NCI-H2081 treated with DMSO at 0.1 percent for 48 hours (cell line): ENCODE measurements around the gene PIAS1.
"Not testable (repeated sequence)": the region's sequence is repeated elsewhere in the genome, so short reads cannot be mapped to it uniquely, and the experiment has no call there.

Experiments
- DNase-seq: peaks from one replicate; lab custom pipeline; 2025; lab: John Stamatoyannopoulos, UW

The PIAS1 gene

DNA sequence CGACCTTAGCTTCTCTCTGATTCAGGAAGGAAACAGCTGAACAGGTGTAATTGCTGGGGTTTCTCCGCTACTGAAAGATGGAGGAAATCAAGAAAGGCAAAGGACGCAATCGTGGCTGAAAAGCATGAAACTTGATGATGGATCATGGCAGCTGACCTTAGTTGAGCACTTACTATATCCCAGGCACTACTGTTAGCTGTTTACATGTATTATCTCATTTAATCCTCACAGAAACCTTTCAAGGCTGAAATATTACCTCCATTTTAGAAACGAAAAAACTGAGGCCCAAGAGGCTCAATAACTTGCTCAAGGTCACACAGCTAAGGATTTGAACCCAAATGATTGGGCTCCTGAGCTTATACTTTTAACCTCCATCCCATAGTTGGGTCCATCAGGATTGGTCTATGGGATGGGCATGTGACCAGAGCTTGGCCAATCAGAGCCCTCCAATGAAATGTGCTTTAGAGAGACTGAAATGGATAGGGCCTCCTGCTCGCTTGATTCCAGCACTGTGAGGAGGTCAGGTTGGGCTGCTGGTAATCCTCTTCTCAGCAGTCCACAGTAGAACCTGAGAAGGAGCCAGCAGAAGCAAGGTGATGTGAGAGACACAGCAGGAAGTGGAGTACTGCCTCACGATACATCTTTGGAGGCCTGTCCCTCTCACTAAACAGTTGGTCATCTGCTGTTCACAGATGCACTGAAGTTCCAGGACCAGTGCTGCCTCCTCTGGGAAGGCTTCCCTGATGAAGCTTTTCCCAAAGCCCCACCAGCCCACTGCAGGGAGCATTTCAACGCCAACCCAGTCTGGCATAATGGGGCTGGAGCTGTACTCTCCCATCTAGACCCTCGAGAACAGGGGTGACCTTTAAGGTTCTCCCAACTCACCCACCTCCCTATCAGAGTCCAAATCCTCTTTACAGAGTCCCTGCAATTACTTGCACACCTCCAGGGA lies 165.0 kb downstream of the PIAS1 start:
- DNase-seq = no peak

DNA sequence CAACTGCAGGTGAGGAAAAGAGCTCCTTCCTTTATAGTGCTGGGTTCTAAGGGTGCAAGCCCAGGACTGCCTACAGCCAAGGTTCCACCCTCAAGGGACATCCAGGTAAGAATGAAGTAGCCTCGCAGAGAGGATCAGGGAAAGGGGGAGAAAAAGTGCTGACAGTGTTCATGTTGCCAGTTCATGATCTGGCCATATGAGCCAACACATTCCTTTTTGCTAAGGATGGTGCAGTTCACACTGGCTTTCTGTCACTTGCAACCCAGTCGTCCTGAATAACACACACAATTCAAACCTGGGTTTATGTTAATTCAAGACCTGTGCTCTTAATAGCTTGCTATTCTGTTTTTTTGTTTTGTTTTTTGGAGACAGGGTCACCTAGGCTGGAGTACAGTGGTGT lies 166.4 kb downstream of the PIAS1 start:
- DNase-seq = no peak

DNA sequence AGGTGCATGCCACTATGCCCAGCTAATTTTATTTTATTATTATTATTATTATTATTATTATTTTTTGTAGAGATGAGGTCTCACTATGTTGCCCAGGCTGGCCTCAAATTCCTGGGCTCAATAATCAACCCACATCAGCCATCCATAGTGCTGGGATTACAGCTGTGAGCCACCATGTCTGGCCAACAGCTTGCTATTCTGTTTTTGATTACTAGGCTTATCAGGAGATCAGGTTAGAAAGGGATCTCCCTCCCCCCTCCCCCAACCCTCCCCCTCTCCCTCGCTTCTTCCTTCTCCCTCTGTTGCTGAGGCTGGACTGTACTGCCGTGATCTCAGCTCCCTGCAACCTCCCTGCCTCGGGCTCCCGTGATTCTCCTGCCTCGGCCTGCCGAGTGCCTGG lies 166.9 kb downstream of the PIAS1 start:
- DNase-seq = no peak

DNA sequence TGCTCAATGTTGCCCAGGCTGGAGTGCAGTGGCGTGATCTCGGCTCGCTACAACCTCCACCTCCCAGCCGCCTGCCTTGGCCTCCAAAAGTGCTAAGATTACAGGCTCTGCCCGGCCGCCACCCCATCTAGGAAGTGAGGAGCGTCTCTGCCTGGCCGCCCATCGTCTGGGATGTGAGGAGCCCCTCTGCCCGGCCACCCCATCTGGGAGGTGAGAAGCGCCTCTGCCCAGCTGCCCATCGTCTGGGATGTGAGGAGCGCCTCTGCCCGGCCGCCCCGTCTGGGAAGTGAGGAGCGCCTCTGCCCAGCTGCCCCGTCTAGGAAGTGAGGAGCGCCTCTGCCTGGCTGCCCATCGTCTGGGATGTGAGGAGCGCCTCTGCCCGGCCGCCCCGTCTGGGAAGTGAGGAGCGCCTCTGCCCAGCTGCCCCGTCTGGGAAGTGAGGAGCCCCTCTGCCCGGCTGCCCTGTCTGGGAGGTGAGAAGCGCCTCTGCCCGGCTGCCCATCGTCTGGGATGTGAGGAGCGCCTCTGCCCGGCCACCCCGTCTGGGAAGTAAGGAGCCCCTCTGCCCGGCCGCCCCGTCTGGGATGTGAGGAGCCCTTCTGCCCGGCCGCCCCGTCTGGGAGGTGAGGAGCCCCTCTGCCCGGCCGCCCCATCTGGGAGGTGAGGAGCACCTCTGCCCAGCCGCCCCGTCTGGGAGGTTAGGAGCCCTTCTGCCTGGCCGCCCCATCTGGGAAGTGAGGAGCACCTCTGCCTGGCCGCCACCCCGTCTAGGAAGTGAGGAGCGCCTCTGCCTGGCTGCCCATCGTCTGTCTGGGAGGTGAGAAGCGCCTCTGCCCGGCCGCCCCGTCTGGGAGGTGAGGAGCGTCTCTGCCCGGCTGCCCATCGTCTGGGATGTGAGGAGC lies 167.7 kb downstream of the PIAS1 start:
- DNase-seq = not testable (repeated sequence)

DNA sequence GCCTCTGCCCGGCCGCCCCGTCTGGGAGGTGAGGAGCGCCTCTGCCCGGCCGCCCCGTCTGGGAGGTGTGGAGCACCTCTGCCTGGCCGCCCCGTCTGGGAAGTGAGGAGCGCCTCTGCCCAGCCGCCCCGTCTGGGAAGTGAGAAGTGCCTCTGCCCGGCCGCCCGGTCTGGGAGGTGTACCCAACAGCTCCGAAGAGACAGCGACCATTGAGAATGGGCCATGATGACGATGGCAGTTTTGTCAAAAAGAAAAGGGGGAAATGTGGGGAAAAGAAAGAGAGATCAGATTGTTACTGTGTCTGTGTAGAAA lies 168.3 kb downstream of the PIAS1 start:
- not testable (repeated sequence) for DNase-seq

DNA sequence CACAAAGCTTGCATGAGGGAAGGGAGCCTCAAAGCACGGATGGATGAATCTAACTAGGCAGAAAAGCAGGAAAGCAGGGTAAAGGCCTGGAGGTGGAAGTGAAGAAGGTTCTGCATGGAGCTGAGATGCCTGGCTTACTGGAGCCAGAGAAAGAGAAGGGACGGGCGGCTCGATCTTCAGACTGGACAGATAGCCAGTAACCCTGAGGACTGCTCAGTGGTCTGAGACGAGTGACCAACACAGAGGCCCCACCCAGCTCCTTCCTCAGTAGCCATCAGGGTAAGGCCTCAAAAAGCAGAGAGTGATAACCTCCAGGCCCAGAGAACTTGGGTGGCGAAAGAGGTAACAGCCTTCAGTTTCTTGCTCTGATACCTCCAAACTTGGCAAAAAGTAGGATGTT lies 169.1 kb downstream of the PIAS1 start:
- DNase-seq = no peak

DNA sequence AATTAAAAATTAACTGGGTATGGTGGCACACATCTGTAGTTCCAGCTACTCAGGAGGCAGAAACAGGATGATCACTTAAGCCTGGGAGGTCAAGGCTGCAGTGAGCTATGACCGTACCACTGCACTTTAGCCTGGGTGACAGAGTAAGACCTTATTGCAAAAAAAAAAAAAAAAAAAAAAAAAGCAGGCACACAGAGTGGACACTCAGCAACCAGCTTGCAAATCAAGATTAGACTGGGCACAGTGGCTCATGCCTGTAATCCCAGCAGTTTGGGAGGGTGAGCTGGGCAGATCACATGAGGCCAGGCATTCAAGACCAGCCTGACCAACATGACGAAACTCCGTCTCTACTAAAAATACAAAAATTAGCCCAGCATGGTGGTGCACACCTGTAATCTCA lies 170.0 kb downstream of the PIAS1 start:
- no peak for DNase-seq

DNA sequence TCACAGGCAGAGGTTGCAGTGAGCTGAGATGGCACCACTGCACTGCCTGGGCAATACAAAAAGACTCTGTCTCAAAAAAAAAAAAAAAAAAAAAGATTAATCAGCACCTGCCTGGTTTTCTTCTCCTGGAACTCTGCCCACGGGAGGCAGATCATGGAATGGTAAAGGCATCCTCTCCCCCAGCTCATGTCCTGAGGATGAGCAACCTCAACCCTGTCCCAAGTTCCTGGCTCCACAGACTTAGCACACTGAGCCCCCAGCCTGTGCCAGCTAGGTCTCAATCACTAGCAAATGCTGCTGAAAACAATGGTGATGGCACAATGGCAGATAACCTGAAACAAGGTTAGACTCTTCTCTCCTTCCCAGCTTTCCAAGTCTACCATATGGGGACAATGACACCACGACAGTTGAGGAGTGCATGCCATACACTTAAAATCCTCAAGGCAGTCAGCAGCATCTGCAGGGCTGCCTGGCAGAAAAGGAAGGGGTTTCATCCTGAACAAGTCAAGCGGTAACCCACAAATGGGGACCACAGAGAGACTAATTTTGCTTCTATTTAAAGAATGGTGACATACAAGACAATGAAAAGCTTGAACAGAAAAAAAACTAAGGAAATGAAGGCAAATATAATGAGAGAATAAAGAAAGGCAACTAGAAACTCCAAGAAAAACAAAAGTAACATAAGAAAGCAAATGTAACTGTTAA lies 170.6 kb downstream of the PIAS1 start:
- no peak for DNase-seq

DNA sequence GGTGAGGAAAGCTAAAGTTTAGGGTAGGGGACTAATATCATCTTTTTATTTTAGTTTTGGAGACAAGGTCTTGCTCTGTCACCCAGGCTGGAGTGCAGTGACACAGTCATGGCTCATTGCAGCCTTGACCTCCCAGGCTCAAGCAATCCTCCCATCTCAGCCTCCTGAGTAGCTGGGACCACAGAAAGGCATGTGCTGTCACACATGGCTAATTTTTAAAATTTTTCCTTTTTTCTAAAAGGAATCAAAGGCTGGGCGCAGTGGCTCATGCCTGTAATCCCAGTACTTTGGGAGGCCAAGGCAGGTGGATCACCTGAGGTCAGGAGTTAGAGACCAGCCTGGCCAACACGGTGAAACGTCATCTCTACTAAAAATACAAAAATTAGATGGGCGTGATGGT lies 171.3 kb downstream of the PIAS1 start:
- not testable (repeated sequence) for DNase-seq

DNA sequence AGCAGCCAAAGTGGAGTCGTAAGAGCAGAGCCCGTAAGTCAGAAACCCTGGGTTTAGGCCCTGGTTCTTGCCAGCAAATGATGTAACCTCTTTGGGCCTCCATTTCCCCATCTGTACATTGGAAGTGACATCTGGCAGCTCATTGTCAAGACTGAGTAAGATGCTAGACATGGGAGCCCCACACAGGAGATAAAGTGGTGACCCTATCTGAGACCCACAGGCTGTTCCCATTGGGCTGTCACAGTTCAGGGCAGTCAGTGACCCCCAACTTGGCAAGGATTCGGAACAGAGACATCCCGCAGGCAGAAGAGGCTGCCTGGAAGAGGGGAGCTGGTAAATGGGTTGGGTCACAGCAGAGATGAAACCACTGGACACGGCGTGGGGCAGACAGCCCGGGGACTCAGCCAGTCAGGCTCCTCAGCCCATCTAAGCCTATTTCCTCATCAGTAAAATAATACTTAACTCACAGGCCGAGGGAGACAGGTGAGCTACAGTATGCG lies 173.6 kb downstream of the PIAS1 start:
- no peak for DNase-seq

DNA sequence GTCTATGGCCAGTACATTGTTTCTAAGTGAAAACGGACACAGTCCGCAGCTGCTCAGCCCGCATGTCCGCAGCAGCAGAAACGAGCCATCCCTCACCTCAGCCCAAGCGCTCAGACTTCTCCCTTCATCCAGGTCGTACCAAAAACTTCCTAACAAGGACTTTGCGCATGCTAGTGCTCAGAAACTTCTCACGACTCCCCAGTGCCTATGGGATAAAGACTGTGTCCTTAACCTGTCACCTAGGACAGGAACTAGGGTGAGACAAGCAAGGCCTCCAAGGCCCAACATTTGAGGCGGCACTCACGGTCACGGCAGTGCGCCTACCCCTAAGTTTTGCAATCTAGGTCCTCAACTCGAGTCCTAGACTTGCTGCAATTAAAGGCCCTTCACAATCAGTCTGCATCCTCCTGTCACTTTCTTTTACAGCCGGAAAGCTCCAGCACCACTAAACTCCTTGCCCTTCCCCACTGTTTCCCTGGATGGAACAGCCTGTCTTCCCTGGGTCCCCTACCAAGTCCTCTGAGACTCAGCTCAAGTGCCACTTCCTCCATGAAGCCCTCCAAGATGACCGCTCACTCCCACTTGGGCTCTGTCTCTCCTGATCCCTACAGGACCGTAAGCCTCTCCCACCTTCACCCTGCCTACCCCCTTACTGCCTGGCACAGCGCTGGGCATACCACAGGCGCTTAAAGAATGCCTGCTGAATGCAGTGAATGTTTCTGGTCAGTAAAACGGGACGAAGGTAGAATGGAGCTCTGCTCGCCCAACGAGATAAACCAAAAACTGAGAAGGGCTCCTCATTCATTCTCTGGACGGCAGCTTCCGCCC lies 174.2 kb downstream of the PIAS1 start:
- no peak for DNase-seq

DNA sequence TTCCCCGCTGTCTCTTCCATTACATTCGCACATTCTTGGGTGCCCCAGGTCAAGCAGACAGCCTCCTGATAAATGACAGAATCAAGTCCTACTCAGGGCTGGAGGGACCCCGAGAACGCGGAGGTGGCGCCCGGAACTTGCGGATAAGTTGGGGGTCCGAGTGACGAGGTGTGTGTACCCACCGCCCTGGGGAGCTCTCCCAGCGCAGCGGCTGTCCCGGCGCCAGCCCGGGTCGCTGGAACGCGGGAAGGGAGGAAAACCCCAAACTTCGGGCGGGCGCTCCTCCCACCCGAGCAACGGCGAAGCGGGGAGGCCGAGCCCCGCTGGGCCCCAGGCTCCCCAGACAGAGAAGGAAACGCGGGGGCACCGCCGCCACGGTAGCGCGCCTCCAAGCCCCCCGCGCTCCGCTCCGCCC lies 174.9 kb downstream of the PIAS1 start:
- no peak for DNase-seq

DNA sequence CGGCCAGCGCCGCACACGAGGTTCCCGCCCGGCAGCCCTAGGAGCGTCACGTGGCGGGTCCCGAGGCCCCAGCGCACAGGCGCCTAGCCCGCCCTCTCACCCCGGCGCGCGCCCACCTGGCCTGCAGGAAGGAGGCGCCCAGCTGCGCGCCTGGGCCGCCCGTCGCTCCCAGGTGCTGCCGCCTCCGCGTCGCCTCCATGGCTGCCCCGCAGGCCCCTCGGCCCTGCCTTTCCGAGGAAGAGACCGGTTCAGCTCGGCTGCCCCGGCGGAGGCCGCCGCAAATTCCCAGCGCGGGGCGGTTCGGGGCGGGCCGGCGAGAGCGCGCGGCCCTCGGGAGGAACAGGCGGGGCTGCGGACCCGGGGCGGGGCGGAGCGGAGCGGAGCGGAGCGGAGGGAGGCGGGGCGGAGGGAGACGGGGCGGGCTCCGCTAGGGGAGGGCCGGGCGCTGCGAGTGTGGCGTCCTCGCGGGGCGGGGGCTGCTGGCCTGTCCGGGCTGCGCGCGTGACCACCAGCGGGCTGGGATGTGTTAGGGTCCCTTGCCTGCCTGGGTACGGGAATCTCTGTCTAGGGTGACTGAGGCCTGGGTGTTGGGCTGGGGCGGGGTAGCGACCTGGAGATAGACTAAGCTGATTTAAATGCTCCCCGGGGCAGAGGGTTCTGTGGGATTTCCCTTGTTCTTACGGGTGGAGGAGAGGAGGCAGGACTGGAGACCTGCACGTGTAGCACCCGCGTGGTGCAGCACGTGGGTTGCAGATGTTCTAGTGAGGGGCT lies 175.5 kb downstream of the PIAS1 start, which contains the start of gene CLN6:
Gene CLN6 (minus strand): TSS at position 343 of the 771 bp plus-strand sequence. CDS start 144 bp downstream, at position 199.
- DNase-seq = no peak

DNA sequence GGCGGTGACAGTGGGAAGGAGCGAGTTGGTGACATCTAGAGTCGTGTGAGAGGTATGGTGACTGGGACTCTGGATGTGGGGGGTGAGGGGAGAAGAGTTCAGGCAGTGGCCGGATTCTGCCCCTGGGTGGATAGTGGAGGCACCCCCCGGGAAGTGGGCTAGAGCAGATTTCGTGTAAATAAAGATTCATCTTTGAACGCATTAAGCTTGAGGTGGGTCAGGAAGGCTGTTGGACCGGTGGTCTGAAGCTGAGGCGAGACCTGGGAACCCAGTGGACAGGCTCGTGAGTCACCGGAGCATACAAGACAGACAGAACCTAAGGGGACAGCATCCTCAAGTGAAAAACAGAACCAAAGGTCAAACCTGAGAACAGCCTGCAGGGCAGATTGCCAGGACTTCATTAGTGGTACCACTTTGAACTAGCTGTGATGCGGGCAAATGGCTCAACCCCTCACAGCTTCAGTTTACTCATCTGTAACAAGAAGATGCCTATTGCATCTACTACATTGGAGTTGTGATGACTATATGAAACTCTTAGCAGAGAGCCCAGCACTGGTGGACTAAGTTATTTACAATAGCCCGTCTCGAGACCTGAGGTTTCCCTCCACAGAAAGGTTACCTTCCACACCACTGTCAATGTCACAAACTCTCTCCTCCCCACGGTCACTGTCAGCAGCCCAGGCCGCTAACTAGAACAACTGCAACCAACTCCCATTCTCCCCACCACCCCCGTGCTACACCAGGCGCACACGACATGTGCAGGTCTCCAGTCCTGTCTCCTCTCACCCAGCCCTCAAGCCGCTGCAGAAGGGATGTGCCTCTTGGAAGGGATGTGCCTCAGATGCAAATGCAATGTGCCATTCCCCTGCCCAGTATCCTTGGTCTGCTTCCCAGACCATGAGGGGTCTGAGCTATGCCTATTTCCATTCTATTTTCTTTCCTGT lies 176.3 kb downstream of the PIAS1 start:
- DNase-seq = no peak

DNA sequence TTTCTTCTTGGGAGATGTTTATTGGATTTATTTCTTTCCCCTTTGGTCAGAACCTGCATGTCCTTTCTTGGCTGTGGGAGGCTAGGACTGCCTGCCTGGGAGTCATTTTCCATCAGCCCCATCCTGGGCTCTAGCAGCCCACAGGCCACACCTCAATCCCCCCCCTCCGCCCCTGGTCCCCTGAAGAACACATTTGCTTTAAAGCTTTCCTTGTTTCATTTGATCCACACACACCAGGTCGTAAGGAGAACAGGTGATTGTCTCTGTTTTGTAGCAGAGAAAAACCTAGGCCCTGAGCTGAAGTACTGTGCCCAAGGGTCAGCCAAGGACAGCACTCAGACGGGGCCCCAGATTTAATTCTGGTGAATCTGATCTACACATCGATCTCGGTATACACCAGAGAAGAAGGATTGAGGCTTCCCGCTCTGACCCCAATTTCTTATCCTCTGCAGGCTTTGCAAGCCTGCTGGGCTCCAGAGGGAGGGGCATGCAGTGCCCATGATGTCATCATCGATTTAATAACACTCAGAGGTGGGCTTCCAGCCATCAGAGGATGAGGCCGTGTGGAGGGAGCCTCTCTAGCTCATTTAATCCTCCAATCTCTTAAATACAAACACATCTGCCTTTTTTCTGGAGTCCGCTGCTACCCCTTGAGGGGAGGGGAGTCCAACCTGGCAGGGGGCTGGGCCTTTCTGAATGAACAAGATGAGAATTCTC lies 177.1 kb downstream of the PIAS1 start:
- no peak for DNase-seq

DNA sequence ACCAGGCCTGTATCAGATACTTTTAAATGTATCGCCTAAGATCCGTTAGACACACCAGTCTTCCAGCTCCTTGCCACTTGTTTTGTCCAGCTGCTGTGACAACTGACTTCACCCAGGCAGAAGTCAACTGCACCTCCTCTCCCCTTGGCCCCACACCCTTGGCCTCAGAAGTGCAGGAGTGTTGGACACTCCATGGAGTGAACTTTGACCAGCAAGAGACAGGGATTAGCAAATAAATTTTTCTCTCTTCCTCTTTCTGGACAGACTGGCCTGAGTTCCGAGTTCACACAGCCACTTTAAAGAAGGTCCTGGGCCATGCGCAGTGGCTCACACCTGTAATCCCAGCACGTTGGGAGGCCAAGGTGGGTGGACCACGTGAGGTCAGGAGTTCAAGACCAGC lies 178.3 kb downstream of the PIAS1 start:
- no peak for DNase-seq

DNA sequence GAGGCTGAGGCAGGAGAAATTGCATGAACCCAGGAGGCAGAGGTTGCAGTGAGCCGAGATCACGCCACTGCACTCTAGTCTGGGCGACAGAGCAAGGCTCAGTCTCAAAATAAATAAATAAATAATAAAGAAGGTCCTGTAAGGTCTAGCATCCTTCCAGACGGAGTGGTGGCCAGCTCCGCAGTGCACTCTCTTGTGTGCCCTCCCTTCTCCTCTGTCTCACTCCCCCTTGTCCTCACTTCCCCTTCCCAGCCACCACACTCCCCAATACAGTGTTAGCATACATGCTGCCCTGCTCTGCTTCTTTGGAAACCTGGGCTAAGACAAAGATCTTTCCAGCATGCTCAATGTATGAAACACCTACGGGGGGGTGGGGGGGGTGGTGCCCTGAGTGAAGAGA lies 178.8 kb downstream of the PIAS1 start:
- DNase-seq = no peak

DNA sequence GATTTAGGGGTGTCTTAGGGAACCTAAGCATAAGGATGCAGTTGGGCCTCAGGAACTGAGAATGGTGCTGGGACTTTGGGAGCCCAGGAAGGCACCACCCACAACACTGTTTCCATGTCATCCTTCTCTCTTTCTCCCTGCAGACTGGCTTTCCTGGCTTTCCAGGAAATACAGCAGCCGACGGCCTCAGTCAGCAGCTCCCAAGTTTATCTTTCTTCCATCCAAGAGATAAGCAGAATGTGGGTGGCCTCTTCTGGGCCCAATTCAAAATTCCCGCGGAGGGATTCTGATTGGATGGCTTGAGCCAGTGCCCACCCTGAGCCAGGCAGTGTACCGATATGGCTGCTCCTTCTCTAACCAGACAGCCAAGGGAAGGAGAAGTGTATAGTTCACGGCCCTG lies 179.9 kb downstream of the PIAS1 start:
- no peak for DNase-seq

DNA sequence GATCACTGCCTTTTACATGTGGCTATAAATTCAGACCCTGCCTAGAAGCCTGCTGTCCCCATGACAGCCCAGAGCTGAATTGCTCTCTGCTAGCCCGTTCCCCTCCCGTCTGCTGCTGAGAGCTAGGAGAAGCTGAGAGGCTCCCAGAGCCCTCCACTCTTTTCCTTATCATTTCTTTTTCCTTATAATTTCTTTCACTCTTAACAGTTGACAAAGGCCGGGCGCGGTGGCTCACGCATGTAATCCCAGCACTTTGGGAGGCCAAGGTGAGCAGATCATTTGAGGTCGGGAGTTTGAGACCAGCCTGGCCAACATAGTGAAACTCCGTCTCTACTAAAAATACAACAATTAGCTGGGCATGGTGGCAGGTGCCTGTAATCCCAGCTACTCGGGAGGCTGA lies 180.4 kb downstream of the PIAS1 start:
- not testable (repeated sequence) for DNase-seq
